NCI-H2107 (cell line): ENCODE measurements around the gene C16orf96.

ENCODE experiments used
- DNase-seq: peaks from one replicate; lab custom pipeline; 2025; lab: John Stamatoyannopoulos, UW

The C16orf96 gene

DNA sequence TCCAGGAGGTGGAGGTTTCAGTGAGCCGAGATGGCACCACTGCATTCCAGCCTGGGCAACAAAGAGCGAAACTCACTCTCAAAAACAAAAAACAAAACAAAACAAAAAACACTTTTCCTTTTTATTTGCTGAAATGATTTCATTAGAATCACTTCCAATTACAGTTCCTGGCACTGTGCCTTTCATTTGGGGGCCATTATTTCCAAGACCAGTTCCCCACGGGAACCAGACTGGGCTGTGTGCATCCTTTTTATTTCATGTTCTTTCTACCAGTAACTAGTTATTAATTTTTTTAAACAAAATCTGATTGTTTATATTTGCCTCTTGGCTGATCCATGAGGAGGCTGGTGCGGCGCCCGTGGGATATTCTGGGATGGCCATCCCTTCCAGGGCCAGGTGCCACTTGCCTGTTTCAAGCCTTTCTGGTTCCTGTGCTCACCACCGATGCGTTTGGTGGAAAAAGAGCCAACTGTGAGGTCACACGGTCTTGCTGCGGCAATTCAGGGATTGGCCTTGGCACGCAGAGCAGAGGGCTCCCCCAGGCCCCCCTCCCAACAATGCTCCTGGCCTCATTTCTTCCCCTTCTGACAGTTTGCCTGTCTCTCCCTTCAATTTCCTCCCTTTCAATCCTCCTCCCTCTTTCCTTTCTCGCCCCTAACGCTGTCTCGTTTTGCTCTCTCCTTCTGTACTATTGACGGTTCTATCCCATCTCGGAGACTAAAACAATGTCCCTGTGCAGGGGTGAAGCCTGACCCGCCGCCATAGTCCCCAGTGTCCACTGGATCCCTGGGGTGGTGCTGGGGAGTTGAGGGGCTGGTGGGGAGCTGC lies 45.1 kb downstream of the C16orf96 start:
- DNase-seq = no peak

GRCh38 chr16:4601864-4602186 lies 45.7 kb downstream of the C16orf96 start:
- no peak for DNase-seq

GRCh38 chr16:4602331-4602730 lies 46.2 kb downstream of the C16orf96 start:
- no peak for DNase-seq

GRCh38 chr16:4603624-4604170 lies 47.6 kb downstream of the C16orf96 start:
- DNase-seq = no peak

GRCh38 chr16:4604401-4604800 lies 48.3 kb downstream of the C16orf96 start:
- no peak for DNase-seq

DNA sequence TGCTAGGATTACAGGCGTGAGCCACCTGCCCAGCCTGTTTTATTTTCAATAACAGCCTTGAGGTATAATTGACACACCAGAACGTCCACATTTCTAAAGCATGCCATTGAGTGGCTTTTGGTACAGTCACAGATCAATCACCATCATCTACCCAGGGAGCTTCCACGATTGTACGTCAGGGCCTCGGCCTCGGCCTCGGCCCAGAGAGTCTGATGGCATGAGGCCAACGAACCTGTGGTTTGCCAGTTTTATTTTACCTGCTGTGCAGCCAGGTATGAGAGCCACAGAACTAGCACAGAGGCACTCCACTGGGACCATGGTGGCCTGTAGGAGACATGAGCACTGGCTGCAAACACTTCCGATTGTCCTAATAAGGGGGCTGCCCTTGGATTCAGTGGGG lies 50.2 kb downstream of the C16orf96 start:
- DNase-seq = peak; percentile 72

GRCh38 chr16:4607841-4608703 lies 51.9 kb downstream of the C16orf96 start:
- DNase-seq = no peak

GRCh38 chr16:4608704-4608980 lies 52.5 kb downstream of the C16orf96 start:
- no peak for DNase-seq

DNA sequence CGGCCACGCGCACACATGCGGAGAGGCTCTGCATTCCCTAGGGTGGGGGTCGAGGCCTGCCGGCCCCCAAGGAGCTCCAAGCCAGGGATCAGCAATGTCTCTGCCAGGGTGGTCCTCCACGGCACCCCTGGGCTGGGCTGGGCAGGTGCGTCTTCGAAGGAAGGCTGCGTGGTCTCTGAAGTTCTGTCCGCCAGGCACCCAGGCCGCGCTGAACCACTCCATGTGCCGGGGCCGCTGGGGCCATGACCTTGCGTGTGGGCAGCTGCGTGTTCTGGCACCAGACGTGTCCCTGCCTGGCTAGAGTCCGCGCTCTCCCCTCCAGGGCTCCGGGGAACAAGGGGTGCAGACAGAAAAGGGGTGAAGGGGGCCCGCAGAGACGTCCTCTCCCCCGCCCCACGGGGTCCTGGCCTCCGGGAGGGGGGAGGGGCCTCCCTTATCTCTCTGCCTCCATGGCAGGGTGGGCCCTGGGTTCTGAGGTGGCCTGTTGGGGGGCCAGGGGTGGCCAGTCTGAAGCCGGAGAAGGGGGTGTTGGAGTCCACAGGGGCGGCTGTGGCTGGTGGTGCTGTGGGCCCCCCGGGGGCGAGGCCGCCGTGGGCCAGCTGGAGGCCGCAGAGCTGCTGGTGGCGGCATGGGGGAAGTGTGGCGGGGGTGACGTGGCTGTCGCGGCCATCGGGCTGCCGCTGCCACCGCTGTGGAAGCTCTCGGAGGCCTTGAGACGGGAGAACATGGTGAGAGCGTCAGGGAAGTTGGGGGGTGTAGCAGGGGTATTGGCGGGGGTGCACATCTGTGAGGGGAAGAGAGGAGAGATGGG lies 53.3 kb downstream of the C16orf96 start:
- no peak for DNase-seq

DNA sequence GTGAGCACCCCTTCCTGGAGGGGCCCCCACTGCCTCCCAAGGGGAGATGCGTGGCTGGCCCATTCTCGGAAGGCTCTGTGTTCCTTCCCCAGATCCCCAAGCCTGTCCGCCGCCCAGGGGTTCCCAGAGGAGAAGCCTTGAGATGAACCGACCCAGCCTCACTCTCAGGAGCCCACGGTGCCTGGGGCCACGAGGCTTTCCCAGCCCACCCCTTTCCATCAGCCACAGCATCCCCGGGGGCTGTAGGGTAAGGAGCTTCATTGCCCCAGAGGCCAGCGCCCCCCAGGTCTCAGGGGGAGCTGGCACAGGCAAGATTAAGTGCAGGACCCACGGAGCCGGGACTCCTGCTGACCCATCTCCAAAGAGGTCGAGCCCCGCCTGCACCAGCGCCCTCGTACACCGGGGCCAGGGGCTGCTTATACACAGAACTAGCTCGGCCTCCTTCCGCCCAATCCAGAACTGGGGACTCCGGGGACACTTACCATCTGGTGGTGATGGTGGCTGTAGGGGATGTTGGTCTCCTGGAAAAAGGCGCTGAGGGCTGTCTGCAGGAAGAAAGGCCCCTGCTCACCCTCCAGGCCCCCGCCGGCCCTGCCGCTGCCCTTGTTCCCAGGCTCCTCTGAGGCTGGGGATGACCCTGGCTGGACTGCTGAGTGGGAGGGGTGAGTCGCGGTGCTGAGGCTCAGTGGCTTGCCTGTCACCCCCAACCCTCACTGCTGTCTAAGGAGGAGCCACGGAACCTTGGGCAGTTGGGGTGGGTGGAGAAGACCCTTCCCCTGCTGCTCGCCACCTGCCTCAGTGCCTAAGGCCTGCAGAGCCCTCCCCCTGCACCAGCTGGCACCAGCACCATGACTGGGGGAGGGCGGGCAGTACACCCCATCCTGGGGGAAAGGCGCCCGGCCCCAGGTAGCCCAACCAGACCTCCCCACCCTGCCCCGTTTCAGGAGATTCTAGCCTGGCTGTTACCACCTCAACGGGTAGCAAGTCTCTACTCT lies 54.2 kb downstream of the C16orf96 start:
- DNase-seq = no peak

DNA sequence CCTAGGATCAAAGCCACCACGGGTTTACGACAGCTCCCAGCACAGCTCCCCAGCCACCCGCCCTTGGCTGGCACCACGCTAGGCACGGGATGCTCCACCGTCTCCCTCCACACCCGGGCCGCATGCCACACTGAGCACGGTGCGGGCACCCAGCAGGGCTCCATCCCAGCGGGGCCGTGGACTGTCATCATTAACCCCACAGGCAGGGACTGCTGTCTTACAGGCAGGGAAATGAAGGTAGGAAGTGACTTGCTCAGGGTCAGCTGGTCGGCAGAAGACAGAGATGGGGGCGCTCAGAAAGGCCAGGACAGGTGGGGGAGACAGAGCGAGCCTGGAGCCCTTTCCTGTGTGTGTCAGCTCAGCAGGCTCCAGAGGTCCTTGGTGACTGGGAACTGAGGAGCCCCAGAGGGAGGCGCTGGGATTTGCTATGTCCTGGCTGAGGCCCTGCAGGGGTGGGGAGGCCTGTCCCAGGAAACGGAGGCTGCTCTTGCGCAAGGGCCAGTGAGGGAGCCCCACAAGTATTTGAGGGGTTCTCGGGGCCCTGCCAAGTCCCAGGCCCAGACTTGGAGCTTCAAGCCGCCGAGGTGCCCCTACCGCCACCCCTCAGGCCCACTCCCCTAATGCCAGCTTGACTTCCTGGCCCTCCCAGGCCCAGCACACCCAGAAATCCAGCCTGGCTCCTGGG lies 55.3 kb downstream of the C16orf96 start:
- DNase-seq = no peak

GRCh38 chr16:4612474-4612931 lies 56.4 kb downstream of the C16orf96 start:
- no peak for DNase-seq

GRCh38 chr16:4612977-4613635 lies 57.0 kb downstream of the C16orf96 start:
- DNase-seq = no peak

DNA sequence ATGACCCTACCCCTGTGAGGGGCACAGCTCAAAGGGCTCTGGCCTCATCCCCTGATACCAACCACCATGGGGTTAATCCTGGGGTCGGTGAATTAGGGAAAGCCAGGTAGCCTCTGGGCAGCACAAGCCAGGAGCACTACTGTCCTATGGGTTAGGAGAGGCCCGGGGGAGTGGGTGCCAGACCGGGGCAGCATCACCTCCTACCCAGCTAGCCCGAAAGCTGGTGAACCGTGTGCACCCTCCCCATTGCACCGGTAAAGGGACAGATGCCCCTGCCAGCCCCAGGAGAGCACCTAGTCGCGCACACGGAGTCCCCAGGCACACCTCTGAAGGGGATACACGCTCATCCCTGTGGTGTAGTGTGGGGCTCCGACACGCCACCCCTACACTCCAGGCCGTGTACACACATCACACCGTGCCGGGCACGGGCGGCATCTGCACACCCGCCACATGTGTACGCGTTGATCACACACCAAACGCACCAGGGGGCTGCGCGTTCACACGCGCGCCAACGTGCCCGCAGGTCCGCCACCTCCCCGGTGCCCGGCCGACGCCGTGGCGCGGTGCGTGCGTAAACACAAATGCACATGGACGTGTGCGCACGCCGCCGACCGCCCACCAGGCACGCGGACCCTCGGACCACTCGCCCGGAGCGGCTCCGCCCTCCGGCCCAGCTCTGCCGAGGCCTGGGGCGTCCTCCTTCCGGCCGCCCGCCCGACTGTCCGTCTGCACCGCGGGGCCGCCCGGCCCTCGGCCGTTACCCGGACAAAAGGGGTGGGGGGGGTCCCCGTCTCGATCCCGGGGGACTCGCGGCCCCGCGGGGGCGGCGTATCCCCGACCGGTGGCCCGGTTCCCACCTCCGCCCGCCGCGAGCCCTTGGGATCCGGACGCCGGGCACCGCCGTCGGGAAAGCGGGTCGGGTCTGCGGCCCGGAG lies 57.8 kb downstream of the C16orf96 start:
- no peak for DNase-seq

DNA sequence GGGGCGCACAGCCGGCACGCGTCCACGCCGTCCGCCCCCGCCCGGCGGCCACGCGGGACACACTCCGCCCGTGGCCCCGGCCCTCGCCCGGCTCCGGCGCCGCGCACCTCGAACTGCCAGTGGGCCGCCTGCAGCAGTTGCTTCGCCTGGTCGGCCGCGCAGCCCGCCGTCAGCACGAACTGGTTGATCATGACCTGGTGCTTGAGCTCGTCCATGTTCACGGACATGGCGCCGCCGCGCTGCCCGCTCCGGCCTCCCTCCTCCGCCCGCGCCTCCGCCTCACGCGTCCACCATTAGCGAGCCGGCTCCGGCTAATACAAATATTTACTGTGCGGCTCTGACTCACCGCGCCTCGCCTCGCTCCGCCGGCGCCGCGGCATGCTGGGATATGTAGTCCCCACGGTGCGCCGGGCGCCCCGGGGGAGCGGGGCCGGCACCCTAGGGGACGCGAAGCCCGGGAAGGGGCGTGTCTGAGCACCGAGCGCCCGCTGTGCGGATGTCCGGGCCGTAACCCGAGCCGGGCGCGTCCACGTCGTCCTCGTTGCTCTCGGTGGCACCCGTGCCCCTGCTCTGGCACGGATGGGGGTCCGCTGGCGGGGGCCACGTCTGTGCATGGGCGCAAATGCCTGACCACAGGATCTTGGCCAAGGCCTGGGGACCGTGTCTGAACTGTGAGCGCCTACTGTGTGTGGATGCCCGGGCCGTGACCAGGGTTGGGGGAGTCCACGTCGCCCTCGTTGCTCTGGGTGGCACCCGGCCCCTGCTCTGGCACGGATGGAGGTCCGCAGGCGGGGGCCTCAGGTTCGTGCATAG lies 58.6 kb downstream of the C16orf96 start, which contains the start of gene UBALD1:
Gene UBALD1 (minus strand): TSS at position 318 of the 813 bp plus-strand sequence. CDS start 91 bp downstream, at position 227.
- DNase-seq = peak; percentile 90

GRCh38 chr16:4615384-4616046 lies 59.4 kb downstream of the C16orf96 start:
- DNase-seq = no peak
